Bronchial epithelial cell (primary cell): ENCODE results near the gene AHNAK2. TPM values are rescaled to one million over a fixed set of nuclear protein-coding genes. Genes with fewer than 3 reads are reported as not detected.

Experiments
- DNase-seq: peaks from one replicate; pipeline ENCODE4 v3.0.0-alpha.2; 2010; ENCODE audit warnings: low read depth
- FAIRE-seq: peaks from 2 replicates; lab custom pipeline; 2011; peaks lifted over from hg19 to GRCh38; lab: Jason Lieb, UNC
- H3K27me3 ChIP-seq: 2 replicates; pipeline ENCODE4 v1.5.1; 2011; ENCODE audit warnings: low read length; ENCODE audit not compliant: control insufficient read depth, insufficient read depth
- H3K36me3 ChIP-seq: 2 replicates; pipeline ENCODE4 v1.5.1; 2011; ENCODE audit warnings: low read length; ENCODE audit not compliant: control insufficient read depth, insufficient read depth
- H3K4me3 ChIP-seq: 2 replicates; pipeline ENCODE4 v1.5.1; 2011; ENCODE audit warnings: mild to moderate bottlenecking, low read depth, low read length, control low read depth
- total RNA-seq: library from RNA; depleted of rRNA; stranded (reverse); fragments of >200 nt; gene quantifications from 2 replicates; pipeline ENCODE4 v1.2.1, GENCODE V29; 2014
- TF ChIP-seq, protein P1 (sequence below): IDR thresholded peaks from 2 replicates; pipeline ENCODE4 v1.5.1; 2011; ENCODE audit warnings: mild to moderate bottlenecking, moderate library complexity, low read length, control low read depth, inconsistent platforms; ENCODE audit not compliant: insufficient read depth, severe bottlenecking

AHNAK2 gene
- total RNA-seq, 1 donor from 2014 or later: 367 TPM

GRCh38 chr14:104936361-104937155 lies 41.6 kb downstream of the AHNAK2 start:
- DNase-seq (peak; percentile 8), FAIRE-seq (peak; percentile 90)
- H3K4me3 ChIP-seq: no peak overlapping the region
- peaks cover 4% of the 10 kb centered on the region for H3K27me3 ChIP-seq
- peaks cover 17% of the 10 kb centered on the region for H3K36me3 ChIP-seq
- TF ChIP-seq, protein P1, sequence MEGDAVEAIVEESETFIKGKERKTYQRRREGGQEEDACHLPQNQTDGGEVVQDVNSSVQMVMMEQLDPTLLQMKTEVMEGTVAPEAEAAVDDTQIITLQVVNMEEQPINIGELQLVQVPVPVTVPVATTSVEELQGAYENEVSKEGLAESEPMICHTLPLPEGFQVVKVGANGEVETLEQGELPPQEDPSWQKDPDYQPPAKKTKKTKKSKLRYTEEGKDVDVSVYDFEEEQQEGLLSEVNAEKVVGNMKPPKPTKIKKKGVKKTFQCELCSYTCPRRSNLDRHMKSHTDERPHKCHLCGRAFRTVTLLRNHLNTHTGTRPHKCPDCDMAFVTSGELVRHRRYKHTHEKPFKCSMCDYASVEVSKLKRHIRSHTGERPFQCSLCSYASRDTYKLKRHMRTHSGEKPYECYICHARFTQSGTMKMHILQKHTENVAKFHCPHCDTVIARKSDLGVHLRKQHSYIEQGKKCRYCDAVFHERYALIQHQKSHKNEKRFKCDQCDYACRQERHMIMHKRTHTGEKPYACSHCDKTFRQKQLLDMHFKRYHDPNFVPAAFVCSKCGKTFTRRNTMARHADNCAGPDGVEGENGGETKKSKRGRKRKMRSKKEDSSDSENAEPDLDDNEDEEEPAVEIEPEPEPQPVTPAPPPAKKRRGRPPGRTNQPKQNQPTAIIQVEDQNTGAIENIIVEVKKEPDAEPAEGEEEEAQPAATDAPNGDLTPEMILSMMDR: no peak

GRCh38 chr14:104935955-104936354 lies 42.2 kb downstream of the AHNAK2 start:
- FAIRE-seq (no peak), DNase-seq (peak; percentile 34)
- Histone ChIP-seq H3K36me3 (peaks cover 15% of the 10 kb centered on the region), H3K27me3 (peaks cover 4% of the 10 kb centered on the region), H3K4me3 (no peak overlapping the region)
- TF ChIP-seq, protein P1: no peak

- peak; percentile 29 for DNase-seq
- TF ChIP-seq, protein P1: no peak
- H3K27me3 ChIP-seq: peaks cover 4% of the 10 kb centered on the region
- FAIRE-seq: peak; percentile 52
- H3K4me3 ChIP-seq: no peak overlapping the region
- peaks cover 9% of the 10 kb centered on the region for H3K36me3 ChIP-seq
Observed at GRCh38 chr14:104935026-104935650, 43.0 kb downstream of the AHNAK2 start.

GRCh38 chr14:104933746-104934733 lies 44.1 kb downstream of the AHNAK2 start:
- DNase-seq (peak; percentile 29), FAIRE-seq (peak; percentile 72)
- peaks cover 6% of the 10 kb centered on the region for H3K27me3 ChIP-seq
- TF ChIP-seq, protein P1: no peak
- H3K36me3 ChIP-seq: peaks cover under 1% of the 10 kb centered on the region
- H3K4me3 ChIP-seq: peak overlapping the region; percentile 39
